Measurements from ENCODE around the gene WDR1. TPM values are rescaled to one million over a fixed set of nuclear protein-coding genes. Genes with fewer than 3 reads are reported as not detected.

WDR1 gene
- total RNA-seq, 3 donors from 2014 or later (not counting 1 experiment from before 2014, with no cell fraction given): 411 to 477 (median 468) TPM

- peaks cover 17% of the 10 kb centered on the region for H3K4me1 ChIP-seq (ENCODE audit: control insufficient read depth, insufficient read depth, low read length)
- DNase-seq (peak in 1 of 2 donors; percentile 9), ATAC-seq (no peak)
- 94% methylated on average over 19 of the region's 20 CpGs for WGBS (ENCODE audit: insufficient coverage)
- Mint-ChIP-seq H3K9me3 (no peaks in the 10 kb centered on the region), H3K4me3 (no peak overlapping the region), H3K27ac (peak overlapping the region in 1 of 2 donors; percentile 45), H3K4me1 (peaks cover 0 to 34% of the 10 kb centered on the region in 2 donors), H3K36me3 (no peaks in the 10 kb centered on the region), H3K27me3 (ENCODE audit: low read depth in 2 of 2) (no peaks in the 10 kb centered on the region)
- peaks cover 98% of the 10 kb centered on the region for H3K36me3 ChIP-seq (ENCODE audit: control insufficient read depth, insufficient read depth, low read length)
- no peak overlapping the region for H3K4me3 ChIP-seq (ENCODE audit: low read length)
- intact Hi-C loops (cut with micrococcal nuclease): no loop called here
- no peak overlapping the region for H3K27ac ChIP-seq (ENCODE audit: low read length)
- H3K9me3 ChIP-seq (ENCODE audit: control insufficient read depth, insufficient read depth, low read length): no peaks in the 10 kb centered on the region
- TF ChIP-seq CTCF (IDR thresholded peaks at IDR 0.05): no peak
- H3K27me3 ChIP-seq (ENCODE audit: control insufficient read depth, insufficient read depth, low read length): no peaks in the 10 kb centered on the region
Observed at GRCh38 chr4:10082459-10083272, 33.9 kb downstream of the WDR1 start.

GRCh38 chr4:10082047-10082446 lies 34.6 kb downstream of the WDR1 start:
- Histone ChIP-seq H3K9me3 (ENCODE audit: control insufficient read depth, insufficient read depth, low read length) (no peaks in the 10 kb centered on the region), H3K27ac (ENCODE audit: low read length) (no peak overlapping the region), H3K4me3 (ENCODE audit: low read length) (no peak overlapping the region), H3K4me1 (ENCODE audit: control insufficient read depth, insufficient read depth, low read length) (peaks cover 17% of the 10 kb centered on the region), H3K27me3 (ENCODE audit: control insufficient read depth, insufficient read depth, low read length) (no peaks in the 10 kb centered on the region), H3K36me3 (ENCODE audit: control insufficient read depth, insufficient read depth, low read length) (peaks cover 98% of the 10 kb centered on the region)
- Mint-ChIP-seq H3K27me3 (ENCODE audit: low read depth in 2 of 2) (no peaks in the 10 kb centered on the region), H3K9me3 (no peaks in the 10 kb centered on the region), H3K36me3 (no peaks in the 10 kb centered on the region), H3K4me1 (peaks cover 0 to 33% of the 10 kb centered on the region in 2 donors), H3K27ac (peak overlapping the region in 1 of 2 donors; percentile 45), H3K4me3 (no peak overlapping the region)
- intact Hi-C loops (cut with micrococcal nuclease): no loop called here
- WGBS (ENCODE audit: insufficient coverage): 92% methylated on average over 8 of the region's 8 CpGs
- no peak for TF ChIP-seq CTCF (IDR thresholded peaks at IDR 0.05)
- no peak for ATAC-seq
- DNase-seq: peak in 1 of 2 donors; percentile 7

GRCh38 chr4:10081218-10081606 lies 35.4 kb downstream of the WDR1 start:
- no peak overlapping the region for H3K4me3 ChIP-seq (ENCODE audit: low read length)
- Mint-ChIP-seq H3K27ac (peak overlapping the region; percentile 36 to 83), H3K36me3 (no peaks in the 10 kb centered on the region), H3K4me3 (no peak overlapping the region), H3K9me3 (no peaks in the 10 kb centered on the region), H3K4me1 (peaks cover 4 to 36% of the 10 kb centered on the region in 2 donors), H3K27me3 (ENCODE audit: low read depth in 2 of 2) (no peaks in the 10 kb centered on the region)
- WGBS (ENCODE audit: insufficient coverage): 94% methylated on average over 11 of the region's 12 CpGs
- H3K4me1 ChIP-seq (ENCODE audit: control insufficient read depth, insufficient read depth, low read length): peaks cover 17% of the 10 kb centered on the region
- TF ChIP-seq CTCF (IDR thresholded peaks at IDR 0.05): no peak
- no peaks in the 10 kb centered on the region for H3K9me3 ChIP-seq (ENCODE audit: control insufficient read depth, insufficient read depth, low read length)
- H3K27ac ChIP-seq (ENCODE audit: low read length): no peak overlapping the region
- DNase-seq: peak in 1 of 2 donors; percentile 7
- H3K27me3 ChIP-seq (ENCODE audit: control insufficient read depth, insufficient read depth, low read length): no peaks in the 10 kb centered on the region
- ATAC-seq: no peak
- H3K36me3 ChIP-seq (ENCODE audit: control insufficient read depth, insufficient read depth, low read length): peaks cover 98% of the 10 kb centered on the region
- intact Hi-C loops (cut with micrococcal nuclease): no loop called here

All from natural killer cell (primary cell).